GDM1 (cell line): ENCODE measurements around the gene PTER.

ENCODE experiments used
- DNase-seq: peaks from one replicate; lab custom pipeline; 2025; lab: John Stamatoyannopoulos, UW

Gene PTER

DNA sequence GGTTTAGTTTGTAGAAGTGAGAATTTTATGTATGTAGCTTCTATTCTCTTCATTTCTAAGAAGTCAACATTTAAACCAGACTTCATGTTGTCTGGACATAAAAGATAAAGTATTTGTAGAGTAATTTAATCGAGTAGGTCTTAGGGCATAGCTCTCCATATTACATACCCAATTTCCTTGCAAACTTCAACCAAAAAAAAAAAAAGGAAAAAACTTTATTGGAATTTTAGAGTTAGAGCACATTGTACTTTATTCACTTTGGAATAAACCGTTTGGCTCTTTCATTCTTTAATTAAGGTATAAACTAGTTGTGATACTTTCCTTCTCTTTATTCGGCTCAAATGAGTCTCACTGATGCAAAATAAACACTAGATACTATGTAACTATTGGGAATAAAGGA lies 36.0 kb downstream of the PTER start:
- no peak for DNase-seq

DNA sequence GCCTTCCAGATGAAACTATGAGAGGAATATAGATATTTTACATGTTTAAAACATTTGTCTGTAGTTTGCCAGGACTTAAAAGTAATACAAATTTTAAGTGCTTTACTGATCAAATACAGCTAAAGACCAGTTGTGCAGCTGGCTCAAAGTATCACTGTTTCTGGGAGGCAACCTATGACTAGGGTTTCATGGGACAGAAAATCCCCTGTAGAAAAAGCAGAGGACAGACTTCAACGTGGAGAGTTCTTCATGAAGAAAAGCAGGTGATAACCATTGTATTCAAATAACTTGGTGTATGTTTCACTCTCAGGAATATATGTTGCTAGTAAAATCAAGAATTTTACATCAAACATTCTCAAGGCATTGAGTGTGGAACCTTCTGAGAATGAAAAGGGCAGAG lies 40.9 kb downstream of the PTER start:
- DNase-seq: no peak

DNA sequence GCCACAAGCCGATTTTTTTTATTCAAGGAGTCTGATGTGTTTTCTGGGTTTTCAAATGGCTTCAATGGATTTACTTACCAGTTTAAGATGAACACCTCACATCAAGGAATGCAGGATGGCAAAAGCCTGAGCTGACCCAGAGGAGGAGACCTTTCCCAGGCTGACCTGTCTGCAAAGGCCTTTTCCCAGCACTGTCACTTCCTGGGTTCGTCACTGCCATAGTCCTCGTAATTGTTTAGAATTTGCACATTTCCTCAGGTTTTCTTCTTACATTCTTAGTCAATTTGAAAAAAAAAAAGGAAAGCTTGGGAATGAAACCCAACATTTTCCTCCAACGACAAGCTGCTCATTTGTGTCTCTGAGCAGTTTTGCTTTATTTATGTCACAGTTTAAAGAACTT lies 42.0 kb downstream of the PTER start:
- DNase-seq: no peak

DNA sequence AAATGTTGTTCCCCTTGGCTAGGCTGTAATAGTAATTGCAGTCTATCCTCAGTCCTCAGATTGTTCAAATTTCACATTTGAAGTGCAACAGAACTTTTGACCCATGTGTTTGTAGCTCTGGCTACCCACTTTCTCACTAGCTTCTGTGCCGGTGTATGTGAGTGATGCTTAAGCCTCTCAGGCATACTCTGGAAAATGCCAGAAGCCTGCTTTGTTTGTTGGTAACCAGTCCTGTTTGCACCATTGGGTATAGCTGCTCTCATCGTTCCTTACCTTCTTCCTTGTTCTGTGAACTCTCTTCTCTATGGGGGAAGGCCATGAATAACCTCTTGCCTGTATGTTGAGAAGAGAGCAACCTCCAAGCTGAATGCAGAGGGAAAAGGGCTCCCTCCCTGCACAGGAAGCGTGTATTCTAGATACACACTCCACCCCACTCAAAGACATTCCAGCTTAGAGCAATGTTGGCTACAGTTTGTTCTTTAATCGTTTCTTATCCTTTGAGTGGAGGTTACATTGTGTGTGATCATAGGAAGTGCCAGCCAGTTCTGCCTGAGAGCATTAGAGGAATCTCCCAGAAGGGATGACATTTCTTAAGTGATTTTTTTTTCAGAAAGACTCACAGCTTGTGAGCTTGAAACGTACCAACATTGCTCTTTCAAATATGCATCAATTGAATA lies 44.4 kb downstream of the PTER start:
- no peak for DNase-seq

DNA sequence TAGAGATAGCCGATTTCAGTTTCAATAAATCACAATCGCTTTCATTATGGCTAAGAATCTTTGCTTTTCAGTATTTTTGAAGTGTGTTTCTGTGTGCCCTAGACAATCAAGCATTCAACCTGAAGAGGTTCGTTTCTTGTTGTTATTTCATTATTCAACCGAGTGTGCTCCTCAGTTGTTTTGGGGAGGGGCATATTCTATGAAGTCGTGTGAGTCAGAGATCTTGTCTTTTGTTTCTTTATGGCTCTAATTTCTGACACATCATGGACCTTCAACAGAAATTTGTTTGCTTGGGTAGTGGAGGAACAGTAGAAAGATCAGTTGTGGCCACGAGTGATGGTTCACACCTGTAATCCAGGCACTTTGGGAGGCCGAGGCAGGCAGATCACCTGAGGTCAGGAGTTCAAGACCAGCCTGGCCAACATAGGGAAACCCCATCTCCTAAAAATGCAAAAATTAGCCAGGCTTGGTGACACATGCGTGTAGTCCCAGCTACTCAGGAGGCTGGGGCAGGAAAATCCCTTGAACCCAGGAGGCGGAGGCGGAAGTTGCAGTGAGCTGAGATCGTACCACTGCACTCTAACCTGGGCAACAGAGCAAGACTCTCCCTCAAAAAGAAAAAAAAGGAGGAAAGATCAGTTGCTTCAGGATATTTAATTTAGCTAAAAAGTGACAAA lies 46.6 kb downstream of the PTER start:
- DNase-seq: no peak

DNA sequence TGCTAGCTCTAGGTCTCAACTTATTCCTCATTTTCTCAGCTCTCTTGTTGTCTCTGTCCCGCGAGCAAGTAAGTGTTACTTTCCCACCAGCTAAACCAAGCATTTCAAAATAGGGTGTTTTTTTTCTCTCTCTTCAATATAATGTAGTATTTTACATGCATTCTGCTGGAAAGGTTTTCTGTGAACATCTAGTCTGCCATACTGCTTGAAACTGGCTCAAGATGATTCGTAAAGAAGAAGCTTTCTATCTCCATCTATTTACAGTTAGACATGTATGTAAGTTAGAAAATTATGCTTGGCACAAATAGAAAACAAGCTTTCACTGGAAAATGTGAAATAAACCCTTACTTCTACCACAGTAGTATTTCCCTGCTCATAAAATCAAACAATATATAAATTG lies 53.7 kb downstream of the PTER start:
- DNase-seq: no peak

DNA sequence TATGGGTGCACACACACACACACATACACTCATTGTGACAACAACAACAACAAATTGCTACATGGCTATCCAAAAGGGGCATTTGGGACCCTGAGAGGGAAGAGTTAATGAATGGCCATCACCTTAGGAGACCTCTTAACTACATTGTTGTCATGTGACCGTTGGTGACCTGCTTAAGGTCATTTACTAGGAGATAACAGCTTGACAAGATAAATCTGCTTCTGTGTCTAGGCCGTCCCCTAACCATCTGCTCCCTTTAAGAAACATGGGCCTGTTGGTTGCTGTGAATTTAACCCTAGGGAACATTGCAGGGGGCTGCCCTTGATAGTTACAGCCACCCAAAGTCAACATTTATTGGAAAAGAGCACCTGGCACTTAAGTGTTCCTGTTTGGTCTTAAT lies 55.1 kb downstream of the PTER start:
- no peak for DNase-seq

DNA sequence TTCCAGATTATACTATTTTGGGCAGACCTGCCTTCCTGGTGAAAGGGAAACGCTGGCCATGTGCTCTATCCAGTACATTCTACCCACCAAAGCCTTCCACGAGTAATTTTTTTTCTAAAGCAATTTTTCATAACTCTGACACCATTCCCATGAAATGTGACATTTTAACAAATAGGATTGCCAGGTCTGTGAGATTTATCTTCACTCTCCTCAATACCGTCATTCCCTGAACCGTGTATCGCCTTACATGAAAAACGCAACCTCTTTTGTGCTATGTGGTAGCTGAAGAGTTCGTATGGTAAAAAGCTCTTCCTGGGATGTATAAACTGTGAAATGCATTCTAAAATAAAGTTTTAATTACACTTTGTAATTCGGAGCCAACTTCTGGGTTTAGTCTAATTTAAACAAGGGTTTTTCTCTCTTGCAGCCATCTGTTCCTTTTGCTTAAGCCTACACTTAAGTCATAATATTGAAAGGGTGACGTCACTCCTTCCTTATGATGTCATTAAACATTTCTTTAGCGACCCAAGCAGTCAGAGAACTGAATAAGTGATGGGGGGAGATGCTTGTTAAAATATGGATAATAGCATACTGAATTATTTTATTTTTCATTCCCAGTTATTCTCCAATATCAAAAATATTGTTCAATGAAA lies 57.2 kb downstream of the PTER start:
- DNase-seq: no peak

DNA sequence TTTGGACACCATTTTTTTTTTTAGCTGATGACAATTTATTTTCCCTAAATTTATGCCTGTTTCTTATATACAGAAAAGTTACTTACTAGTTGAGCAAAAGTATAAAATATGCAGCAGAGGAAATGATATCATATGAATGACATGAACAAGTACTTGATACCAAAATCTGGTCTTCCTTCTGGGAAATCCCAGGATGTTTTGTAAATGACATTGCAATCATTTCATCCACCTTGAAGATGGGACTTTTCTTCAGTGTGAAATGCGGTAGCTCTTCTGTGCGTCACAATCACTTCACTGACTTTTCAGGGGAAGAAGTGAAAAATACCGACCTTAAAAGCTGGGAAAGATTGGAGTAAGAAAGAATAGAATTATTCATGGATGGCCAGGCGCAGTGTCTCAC lies 61.1 kb downstream of the PTER start:
- DNase-seq: no peak

DNA sequence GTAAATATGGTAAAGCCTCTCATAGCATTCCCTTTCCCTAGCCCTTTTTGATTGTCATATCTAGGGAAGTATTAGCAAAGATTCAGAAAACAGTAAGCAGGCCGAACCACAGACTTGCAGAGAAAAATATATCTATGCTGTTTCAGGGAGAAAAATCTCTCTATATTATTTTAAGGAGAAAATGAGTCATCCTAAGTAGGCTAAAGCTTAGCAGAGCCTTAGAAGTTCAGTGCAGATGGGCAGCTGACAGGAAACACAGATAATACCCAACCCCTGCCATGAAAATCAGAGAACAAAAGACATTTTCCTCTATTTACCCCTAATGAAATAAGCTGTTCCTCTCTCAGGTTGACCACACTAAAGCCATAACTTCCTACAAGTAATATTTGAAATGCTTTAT lies 68.4 kb downstream of the PTER start:
- no peak for DNase-seq

DNA sequence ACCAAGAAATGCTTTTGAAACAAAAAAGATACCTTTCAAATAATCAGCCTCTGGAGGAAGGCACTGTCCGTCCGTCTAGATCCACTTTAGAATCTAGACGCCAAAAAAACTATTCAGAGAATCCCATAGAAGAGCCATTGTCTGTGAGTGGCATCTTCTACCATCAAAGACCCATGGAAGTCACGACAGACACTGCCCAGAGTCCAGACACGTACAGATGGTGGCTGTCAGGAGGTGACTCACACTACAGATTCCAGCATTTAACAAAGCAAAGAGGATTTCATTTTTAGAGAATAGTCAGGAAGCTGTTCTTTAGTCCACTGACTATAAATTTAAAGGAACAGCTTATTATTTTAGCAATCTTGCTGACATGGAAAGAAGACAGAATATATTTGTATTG lies 73.2 kb downstream of the PTER start:
- no peak for DNase-seq

DNA sequence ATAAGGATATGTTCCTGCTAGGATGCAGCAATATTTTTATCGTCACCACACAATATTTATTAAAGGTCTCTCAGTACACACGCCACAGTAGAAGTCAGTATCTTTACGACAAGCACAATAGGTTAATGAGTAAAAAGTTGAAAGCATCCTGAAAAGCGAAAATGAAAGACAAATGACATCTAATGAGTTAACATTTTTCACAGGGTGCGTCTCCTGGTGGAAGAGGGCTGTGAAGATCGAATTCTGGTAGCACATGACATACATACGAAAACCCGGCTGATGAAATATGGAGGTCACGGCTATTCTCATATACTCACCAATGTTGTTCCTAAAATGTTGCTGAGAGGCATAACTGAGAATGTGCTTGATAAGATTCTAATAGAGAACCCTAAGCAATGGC lies 74.0 kb downstream of the PTER start:
- DNase-seq: no peak

DNA sequence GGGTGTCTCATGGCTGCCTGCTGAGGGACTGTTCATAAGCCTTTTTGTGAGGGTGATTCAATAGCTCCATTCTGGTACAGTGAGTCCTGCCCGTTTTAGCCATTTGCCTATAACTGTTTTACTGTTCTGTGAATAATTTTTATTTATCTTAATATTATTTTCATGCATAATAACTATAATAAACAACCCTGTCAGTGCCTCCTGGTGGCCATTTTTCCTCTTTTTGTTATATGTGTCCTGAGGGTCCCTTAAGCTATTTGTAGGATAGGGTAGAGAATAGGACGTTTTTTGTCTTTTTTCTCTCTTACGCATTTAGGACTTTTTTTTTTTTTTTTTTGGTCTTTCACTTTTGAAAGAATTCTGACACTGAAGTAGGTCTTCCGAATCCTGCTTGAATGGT lies 82.0 kb downstream of the PTER start:
- DNase-seq: no peak

DNA sequence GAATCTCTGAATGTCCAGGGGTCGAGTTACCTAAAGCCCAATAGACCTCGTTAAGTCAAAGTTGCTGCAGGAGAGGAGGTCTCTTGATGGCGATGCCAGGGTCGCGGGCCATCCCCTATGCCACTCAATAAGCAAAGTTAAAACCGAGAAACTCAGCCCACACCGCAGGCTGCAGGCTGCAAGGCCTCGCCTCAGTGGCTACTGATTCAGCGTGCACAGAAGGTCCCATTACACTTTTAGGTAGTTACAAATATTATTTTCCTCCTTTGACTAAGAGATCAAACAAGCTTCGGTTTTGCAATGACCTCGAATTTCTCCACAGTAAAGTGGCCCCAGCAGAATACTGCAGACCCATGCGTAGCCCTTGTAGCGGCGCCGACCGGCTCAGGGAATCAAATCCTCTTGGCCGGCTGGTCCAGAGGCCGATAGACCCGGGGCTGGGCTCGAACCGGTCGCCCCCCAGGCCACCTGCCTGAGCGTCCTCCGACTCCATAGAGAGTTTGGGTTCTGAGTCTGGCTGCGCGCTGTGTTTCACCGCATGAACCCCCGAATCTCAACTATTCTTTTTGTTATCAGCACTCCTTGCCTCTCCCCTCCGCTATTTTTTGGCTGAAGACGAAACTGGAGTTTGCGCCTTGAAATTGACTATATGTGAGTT lies 82.6 kb downstream of the PTER start:
- DNase-seq: no peak

DNA sequence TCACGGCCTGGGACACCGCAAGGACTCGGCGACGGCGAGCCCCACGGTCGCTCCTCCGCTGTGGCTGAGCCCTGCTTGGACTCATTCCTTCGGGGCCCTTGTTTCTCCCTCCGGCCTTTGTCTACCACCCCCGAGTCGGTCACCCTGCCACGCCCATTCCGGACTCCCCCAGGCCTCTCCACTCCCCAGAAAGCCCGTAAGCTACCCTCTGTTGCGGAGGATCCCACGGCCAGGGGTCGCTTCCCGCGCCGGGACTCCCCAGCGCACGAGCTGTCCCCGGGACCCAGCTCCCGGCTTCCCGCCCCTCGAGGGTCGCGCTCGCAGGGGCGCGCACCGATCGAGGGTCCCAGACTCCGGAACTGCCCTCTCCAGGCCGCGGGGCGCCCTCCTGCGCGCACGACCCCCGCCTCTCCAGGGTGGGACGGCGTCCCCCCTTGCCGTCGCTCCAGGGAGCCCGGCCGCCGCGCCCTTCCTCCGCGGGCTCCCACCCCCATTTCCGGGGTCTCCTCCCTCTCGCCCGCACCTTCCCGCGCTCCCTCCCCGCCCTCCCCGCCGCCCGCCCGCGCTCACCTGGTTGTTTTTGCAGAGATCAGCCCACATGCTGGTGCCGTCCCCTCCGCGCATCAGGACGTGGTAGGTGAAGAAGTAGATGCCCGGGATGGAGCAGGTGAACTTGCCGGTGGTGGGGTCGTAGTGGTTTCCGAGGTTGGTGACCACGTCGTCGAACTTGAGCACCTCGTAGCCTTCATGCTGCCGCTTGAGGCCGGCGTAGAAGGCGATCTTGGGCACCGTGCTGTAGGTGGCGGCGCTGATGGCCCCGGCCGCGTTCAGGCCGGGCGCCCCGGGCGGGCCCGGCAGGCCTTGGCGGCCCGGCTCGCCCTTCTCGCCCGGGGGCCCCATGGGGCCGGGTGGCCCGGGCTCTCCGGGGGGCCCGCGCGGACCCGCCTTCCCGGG lies 83.4 kb downstream of the PTER start:
- DNase-seq: no peak

DNA sequence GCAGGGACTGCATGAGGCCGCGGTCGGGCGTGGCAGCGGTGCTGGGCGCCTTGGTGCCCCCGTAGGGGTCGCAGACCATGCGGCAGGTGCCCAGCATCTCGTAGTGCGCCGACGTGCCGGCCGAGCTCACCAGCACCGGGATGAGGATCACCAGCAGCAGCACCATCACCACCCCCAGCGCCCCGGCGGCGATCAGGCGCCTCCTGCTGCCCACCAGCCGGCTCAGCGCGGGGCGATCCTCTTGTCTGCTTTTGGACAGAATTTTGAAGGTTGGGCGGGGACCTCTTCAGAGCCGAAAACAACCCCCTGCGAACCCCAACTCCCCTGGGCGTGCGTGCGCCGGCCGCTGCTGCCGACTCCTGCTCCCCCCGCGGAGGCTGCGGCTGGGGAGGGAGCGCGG lies 84.1 kb downstream of the PTER start:
- DNase-seq: no peak

DNA sequence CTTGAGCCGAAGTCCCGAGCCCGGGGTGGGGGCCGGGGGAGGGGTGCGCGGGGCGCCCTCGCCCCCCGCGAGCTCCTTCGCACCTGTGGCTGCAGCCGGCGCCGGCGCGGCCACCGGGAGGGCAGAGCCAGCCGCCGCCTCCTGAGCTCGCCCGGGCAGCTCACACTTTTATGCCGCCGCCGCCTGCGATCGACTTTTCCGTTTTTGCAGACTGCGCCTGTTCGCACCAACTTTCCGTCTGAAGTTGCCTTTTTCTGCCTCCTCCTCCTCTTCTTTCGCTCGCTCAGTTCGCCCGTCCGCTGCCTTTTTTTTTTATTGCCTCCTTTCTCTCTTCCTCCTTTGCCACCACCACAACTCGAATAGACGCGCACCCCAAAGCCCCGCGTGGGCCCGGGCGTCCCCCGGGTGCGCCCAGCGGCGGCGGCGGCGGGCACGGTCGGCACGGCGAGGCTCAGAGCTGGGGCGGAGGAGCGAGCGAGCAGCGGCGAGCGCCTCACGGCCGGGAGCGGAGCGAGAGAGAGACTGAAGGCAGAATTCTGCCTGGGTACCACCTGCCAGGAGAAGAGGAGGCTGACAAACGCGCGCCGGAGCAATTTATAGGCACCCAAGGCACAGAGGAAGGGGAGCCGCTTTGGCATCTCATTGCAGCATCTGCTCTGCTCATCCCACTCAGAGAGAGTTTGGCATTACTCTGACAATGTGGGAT lies 84.7 kb downstream of the PTER start, which contains the start of gene C1QL3:
Gene C1QL3, minus strand, starts transcription at position 569 of the 706 bp plus-strand sequence. CDS start 814 bp downstream, outside the sequence.
- DNase-seq: no peak

DNA sequence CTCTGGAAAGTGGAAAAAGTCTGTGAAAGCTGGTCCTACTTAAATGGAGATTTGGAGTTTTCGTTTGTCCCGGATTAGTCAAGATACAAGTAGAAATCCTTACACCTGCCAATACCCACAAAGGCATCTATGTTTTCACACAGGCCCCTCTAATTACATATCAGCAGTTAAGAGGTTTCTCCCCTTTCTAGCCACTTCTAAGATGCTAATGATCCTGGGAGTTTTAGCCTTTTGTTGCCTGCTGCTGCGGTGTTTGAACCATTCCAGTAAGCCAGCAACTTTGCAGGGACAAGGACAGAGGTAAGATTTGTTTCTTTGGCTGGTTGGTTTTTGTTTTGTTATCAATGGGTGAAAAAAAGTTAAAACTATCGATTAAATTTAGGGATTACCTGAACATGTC lies 90.6 kb downstream of the PTER start:
- DNase-seq: no peak

DNA sequence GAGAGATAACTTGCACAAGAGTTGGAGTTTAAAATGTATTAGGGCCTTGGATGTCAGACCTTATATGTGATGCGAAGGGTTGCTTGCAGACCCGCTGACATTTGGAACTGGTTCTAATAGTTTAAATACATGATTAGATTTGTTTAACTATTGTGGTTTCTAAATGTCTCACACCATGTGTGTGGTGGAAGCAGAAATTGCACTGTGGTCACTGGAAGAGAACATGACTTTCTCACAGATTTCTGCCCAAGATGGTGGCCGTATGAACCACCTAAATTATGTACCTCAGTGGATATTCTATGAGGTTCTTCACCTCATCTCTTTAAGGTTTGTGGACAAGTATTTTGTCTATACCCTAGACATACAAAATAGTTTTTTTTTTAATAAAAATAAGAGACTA lies 93.0 kb downstream of the PTER start:
- no peak for DNase-seq

DNA sequence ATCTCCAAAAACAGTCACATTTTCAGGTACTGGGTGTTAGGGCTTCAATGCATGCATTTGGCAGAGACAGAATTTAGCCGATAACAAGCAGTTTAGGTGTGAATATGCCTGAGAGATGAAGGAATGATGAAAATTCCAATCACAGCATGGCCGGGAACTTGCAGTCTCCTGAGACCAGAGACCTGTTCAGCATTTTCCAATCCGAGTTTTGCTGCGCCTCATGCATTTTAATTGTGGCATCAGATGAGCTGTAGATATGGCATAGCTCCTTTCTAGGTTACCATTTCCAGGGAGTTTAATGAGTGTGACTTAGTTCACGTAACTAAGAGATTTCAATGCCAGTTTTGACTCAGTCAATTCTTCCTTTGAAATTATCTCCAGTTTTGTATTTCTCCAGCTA lies 99.3 kb downstream of the PTER start:
- DNase-seq: no peak

DNA sequence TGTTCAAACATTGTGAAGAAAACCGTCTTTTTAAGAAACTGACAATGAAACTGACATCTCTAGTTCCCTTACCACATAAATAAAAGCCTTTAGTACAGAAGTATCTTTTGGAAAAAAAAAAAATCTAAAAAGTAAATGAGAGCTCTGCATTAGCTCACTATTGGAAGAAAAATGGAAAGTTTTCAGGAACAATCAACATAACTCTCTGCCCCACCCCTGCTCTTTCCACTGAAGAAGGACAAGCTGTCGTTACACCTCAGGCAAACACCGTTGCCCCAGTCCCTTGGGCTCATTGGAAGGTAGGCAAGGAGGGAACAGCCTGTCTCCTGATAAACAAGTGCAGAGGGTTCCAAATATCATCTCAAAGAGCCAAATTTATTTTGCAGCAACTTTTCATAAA lies 107.3 kb downstream of the PTER start:
- DNase-seq: no peak
